Measurements from ENCODE around the gene TOR1AIP2. TPM values are rescaled to one million over a fixed set of nuclear protein-coding genes. Genes with fewer than 3 reads are reported as not detected.

Gene TOR1AIP2
- 10 to 100 TPM; 60.5 to 75.2 TPM for total RNA-seq

GRCh38 chr1:179877586-179878265, at the start of gene TOR1AIP2:
TOR1AIP2 (minus strand) TSS chr1:179877803; CDS start chr1:179852665, 25,138 bp downstream.
- peak within 1 kb of the TSS; percentile 65 to 83 for H3K27ac Mint-ChIP-seq
- peaks cover 11% of the 10 kb centered on the region for H3K36me3 Mint-ChIP-seq
- peaks cover 30 to 36% of the 10 kb centered on the region in 2 donors for H3K4me1 Mint-ChIP-seq (ENCODE audit: low read depth in 2 of 2)
- no peaks in the 10 kb centered on the region for H3K9me3 Mint-ChIP-seq
- no peaks in the 10 kb centered on the region for H3K27me3 Mint-ChIP-seq
- H3K4me3 Mint-ChIP-seq = peak within 1 kb of the TSS; percentile 85
- ATAC-seq = peak; percentile 79 to 84
- DNase-seq (ENCODE audit: low spot score) = peak; percentile 91

DNA sequence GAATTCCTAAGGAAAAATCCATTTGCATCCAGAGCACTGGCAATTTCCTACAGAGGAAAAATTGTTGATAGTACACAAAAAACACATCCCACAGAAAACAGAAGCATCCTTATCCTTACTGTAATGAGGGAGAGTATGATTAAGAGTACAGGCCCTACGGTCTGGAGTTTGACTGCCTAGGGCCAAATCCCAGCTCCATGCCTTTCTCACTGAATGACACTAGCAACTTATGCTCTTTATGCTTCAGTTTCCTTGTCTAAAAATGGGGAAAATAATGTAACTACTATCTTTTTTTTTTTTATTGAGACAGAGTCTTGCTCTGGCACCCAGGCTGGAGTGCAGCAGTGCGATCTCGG, 49.2 kb upstream of the TOR1AIP2 start:
- H3K9me3 Mint-ChIP-seq = no peaks in the 10 kb centered on the region
- H3K4me1 Mint-ChIP-seq (ENCODE audit: low read depth in 2 of 2) = no peaks in the 10 kb centered on the region
- no peaks in the 10 kb centered on the region for H3K27me3 Mint-ChIP-seq
- no peak for ATAC-seq
- no peak for DNase-seq (ENCODE audit: low spot score)
- no peak overlapping the region for H3K4me3 Mint-ChIP-seq
- H3K36me3 Mint-ChIP-seq = peaks cover 3% of the 10 kb centered on the region
- no peak overlapping the region for H3K27ac Mint-ChIP-seq

DNA sequence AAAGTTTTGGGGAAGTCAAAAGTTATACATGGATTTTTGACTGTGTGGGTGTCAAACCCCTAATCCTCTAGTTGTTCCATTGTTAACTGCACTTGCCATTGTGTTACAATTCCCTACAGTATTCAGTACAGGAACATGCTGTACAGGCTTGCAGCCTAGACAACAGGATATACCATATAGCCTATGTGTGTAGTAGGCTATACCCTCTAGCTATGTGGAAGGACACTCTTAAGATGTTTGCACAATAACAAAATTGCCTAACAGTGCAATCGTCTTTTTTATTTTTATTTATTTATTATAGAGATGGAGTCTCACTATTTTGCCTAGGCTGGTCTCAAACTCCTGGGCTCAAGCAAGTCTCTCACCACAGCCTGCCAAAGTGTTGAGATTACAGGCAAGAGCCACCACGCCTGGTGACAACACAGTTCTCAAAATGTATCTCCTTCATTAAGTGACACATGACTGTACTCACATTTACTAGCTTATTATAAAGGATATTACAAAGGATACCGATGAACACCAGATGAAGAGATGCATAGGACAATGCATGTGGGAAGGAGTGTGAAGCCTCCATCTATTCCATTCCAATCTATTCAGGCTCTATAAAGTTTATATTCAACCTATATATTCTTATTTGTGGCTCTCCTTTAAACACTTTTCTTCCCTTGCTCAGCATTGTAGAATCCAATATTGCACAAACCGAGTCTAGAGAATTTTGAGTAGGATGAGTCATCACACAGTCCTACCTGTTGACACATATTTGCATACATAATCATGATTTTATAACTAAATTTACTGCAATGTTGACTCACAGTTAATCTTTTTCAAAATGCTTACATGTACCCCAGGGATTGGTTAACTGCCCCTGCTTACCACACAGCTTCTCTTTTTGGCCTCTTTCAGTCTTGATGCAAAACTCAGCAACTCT, 48.6 kb upstream of the TOR1AIP2 start:
- Mint-ChIP-seq H3K4me1 (ENCODE audit: low read depth in 2 of 2) (no peaks in the 10 kb centered on the region), H3K4me3 (no peak overlapping the region), H3K27ac (no peak overlapping the region), H3K36me3 (peaks cover 7% of the 10 kb centered on the region), H3K9me3 (no peaks in the 10 kb centered on the region), H3K27me3 (no peaks in the 10 kb centered on the region)
- DNase-seq (ENCODE audit: low spot score) = no peak
- peak in 1 of 2 donors; percentile 73 for ATAC-seq

DNA sequence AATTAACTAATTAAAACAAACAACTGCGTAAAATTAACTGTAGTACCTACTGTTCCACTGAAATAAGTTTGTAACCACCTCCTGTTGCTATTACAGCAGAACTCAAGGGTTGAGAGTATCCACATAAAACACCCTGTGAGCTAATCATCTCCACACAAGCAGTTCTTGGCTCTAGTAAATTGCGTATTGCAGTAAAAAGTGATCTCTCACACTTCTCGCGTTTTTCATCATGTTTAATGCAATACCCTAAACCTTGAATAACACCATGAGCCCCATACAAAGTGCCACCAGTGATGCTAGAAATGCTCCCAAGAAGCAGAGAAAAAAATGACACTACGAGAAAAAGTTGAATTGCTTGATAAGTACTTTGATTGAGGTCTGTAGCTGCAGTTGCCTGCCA, 47.7 kb upstream of the TOR1AIP2 start:
- Mint-ChIP-seq H3K4me1 (ENCODE audit: low read depth in 2 of 2) (no peaks in the 10 kb centered on the region), H3K9me3 (no peaks in the 10 kb centered on the region), H3K27me3 (no peaks in the 10 kb centered on the region), H3K36me3 (peaks cover 7% of the 10 kb centered on the region), H3K4me3 (no peak overlapping the region), H3K27ac (no peak overlapping the region)
- ATAC-seq = no peak
- DNase-seq (ENCODE audit: low spot score) = no peak

DNA sequence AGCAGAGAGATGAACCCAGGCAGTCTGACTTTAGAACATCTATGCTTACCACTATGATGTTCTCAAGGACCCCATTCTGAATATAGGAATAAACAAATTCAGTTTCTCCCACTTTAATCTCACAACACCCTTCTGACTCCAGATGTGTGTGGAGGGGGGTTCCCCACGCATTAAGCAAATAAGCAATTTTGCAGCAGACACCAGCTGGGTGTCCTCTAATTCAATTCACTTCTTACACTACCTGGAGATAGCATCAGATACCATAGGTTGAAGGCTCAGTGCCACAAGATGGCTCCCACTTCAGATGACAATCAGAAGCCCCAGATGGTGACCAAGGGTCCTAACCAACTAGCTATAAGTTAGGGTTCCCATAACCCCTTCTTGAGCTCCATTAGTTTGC, 46.7 kb upstream of the TOR1AIP2 start:
- no peaks in the 10 kb centered on the region for H3K4me1 Mint-ChIP-seq (ENCODE audit: low read depth in 2 of 2)
- H3K9me3 Mint-ChIP-seq = no peaks in the 10 kb centered on the region
- H3K27ac Mint-ChIP-seq = no peak overlapping the region
- H3K27me3 Mint-ChIP-seq = no peaks in the 10 kb centered on the region
- peaks cover 11% of the 10 kb centered on the region for H3K36me3 Mint-ChIP-seq
- H3K4me3 Mint-ChIP-seq = no peak overlapping the region
- DNase-seq (ENCODE audit: low spot score) (no peak), ATAC-seq (no peak)

DNA sequence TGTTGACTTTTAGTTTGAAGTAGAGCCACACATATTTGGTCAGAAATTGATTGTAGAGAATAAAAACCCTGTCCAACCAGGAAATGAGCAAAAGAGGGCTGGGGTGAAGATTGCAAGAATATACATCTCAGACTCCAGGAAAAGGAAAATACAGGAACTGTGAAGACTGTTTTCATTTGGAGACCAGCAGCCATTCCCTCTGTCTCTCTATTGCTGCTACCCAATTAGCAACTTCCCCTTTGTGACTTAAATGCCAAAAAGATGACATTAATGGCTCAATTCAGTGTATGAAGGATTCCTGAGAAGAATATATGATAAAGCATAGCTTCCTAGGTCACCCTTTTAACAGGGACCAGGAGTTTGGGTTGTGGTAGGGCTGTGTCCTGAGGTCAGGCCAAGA, 45.4 kb upstream of the TOR1AIP2 start:
- no peak overlapping the region for H3K4me3 Mint-ChIP-seq
- no peaks in the 10 kb centered on the region for H3K9me3 Mint-ChIP-seq
- no peak overlapping the region for H3K27ac Mint-ChIP-seq
- H3K27me3 Mint-ChIP-seq = no peaks in the 10 kb centered on the region
- DNase-seq (ENCODE audit: low spot score) (no peak), ATAC-seq (no peak)
- peaks cover 6 to 8% of the 10 kb centered on the region in 2 donors for H3K4me1 Mint-ChIP-seq (ENCODE audit: low read depth in 2 of 2)
- H3K36me3 Mint-ChIP-seq = peaks cover 16% of the 10 kb centered on the region

DNA sequence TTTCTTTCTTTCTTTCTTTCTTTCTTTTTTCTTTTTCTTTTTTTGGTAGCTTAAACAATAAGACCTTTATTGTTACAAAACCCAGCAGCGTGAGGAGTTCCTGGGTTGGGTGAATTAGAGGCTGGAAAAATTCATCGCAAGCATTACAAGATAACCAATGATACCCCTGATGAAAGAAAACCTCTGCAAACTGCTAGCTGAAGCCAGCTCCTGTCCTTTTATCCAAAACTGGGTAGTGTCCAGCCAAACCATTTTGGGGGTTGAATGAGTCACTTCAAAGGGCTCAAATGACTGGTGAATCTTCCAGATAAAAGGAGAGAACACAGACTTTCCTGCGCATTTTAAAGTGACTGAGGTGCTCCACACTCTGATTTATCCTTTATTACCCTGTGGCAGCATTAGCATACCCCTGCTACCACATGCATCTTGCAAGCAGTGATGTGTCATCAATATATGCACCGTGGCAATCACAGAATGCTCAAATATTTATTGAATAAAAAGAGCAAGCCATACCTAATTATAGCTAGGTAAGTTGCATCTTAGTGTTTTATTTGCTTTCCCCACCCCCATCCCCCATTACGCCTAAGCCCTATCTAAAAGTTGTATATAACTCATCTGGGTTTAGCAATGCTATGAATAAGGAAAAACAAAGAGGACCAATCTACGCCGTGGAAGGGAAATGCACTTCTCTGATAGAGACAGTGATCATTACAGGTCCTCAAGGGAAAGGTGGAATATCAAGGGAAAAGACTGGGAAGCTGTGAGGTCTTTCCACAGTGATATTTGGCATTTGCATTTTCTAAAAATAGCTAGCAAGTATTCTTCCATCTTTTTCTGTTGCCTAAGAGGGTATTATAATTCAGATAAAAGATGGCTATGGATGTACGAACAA, 44.6 kb upstream of the TOR1AIP2 start:
- H3K9me3 Mint-ChIP-seq = no peaks in the 10 kb centered on the region
- H3K27me3 Mint-ChIP-seq = no peaks in the 10 kb centered on the region
- H3K4me3 Mint-ChIP-seq = no peak overlapping the region
- no peak for ATAC-seq
- no peak for DNase-seq (ENCODE audit: low spot score)
- H3K4me1 Mint-ChIP-seq (ENCODE audit: low read depth in 2 of 2) = peaks cover 14 to 16% of the 10 kb centered on the region in 2 donors
- peaks cover 24% of the 10 kb centered on the region for H3K36me3 Mint-ChIP-seq
- H3K27ac Mint-ChIP-seq = no peak overlapping the region

GRCh38 chr1:179921472-179921871, 43.9 kb upstream of the TOR1AIP2 start:
- DNase-seq (ENCODE audit: low spot score) (no peak), ATAC-seq (no peak)
- H3K27me3 Mint-ChIP-seq = no peaks in the 10 kb centered on the region
- peaks cover 15 to 17% of the 10 kb centered on the region in 2 donors for H3K4me1 Mint-ChIP-seq (ENCODE audit: low read depth in 2 of 2)
- no peaks in the 10 kb centered on the region for H3K9me3 Mint-ChIP-seq
- no peak overlapping the region for H3K27ac Mint-ChIP-seq
- peaks cover 25% of the 10 kb centered on the region for H3K36me3 Mint-ChIP-seq
- no peak overlapping the region for H3K4me3 Mint-ChIP-seq

GRCh38 chr1:179917601-179918429, 40.2 kb upstream of the TOR1AIP2 start:
- H3K27ac Mint-ChIP-seq = peak overlapping the region; percentile 68 to 76
- no peaks in the 10 kb centered on the region for H3K27me3 Mint-ChIP-seq
- no peaks in the 10 kb centered on the region for H3K9me3 Mint-ChIP-seq
- ATAC-seq (peak; percentile 64 to 76), DNase-seq (ENCODE audit: low spot score) (no peak)
- H3K4me1 Mint-ChIP-seq (ENCODE audit: low read depth in 2 of 2) = peaks cover 15 to 17% of the 10 kb centered on the region in 2 donors
- peak overlapping the region; percentile 16 for H3K4me3 Mint-ChIP-seq
- H3K36me3 Mint-ChIP-seq = peaks cover 25% of the 10 kb centered on the region

GRCh38 chr1:179911812-179912211, 34.2 kb upstream of the TOR1AIP2 start:
- Mint-ChIP-seq H3K4me3 (no peak overlapping the region), H3K36me3 (peaks cover 11% of the 10 kb centered on the region), H3K9me3 (no peaks in the 10 kb centered on the region), H3K27ac (peak overlapping the region in 1 of 2 donors; percentile 44), H3K27me3 (no peaks in the 10 kb centered on the region), H3K4me1 (ENCODE audit: low read depth in 2 of 2) (peaks cover 11 to 20% of the 10 kb centered on the region in 2 donors)
- DNase-seq (ENCODE audit: low spot score) (no peak), ATAC-seq (no peak)

DNA sequence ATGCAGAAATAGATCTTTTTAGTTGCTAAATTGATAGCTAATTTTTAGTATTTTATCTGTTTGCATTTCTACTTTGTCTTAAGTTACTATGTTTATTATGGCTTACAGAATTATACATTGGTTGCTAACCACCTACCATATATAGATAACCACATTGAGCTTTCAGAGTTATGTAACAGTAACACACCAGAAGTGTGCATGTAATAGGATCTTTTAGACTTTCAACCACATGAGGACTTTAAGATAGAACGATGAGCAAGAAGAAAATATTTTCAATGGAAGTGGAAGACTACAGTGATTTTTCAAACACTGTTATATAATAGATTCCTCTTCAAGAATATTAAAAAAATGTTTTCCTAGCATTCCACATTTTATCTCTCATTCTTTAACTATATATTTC, 33.3 kb upstream of the TOR1AIP2 start:
- H3K36me3 Mint-ChIP-seq = peaks cover 11% of the 10 kb centered on the region
- H3K27ac Mint-ChIP-seq = peak overlapping the region in 1 of 2 donors; percentile 44
- no peak overlapping the region for H3K4me3 Mint-ChIP-seq
- H3K27me3 Mint-ChIP-seq = no peaks in the 10 kb centered on the region
- peak in 1 of 2 donors; percentile 52 for ATAC-seq
- H3K4me1 Mint-ChIP-seq (ENCODE audit: low read depth in 2 of 2) = peaks cover 11 to 20% of the 10 kb centered on the region in 2 donors
- no peaks in the 10 kb centered on the region for H3K9me3 Mint-ChIP-seq
- no peak for DNase-seq (ENCODE audit: low spot score)

DNA sequence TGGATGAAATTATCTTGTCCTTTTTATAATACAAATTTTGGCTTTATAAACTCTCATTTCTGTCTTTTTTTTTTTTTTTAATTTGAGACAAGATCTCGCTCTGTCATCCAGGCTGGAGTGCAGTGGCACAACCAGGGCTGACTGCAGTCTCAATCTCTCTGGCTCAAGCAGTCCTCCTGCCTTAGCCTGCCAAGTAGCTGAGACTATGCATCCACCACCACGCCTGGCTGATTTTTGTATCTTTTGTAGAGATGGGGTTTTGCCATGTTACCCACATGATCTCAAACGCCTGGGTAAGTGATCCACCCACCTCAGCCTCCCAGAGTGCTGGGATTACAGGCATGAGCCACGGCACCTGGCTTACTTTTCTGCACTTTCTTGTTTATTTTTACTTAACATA, 12.0 kb upstream of the TOR1AIP2 start:
- peaks cover 6% of the 10 kb centered on the region for H3K36me3 Mint-ChIP-seq
- DNase-seq (ENCODE audit: low spot score) (no peak), ATAC-seq (no peak)
- no peaks in the 10 kb centered on the region for H3K9me3 Mint-ChIP-seq
- no peak overlapping the region for H3K27ac Mint-ChIP-seq
- no peaks in the 10 kb centered on the region for H3K27me3 Mint-ChIP-seq
- H3K4me3 Mint-ChIP-seq = no peak overlapping the region
- H3K4me1 Mint-ChIP-seq (ENCODE audit: low read depth in 2 of 2) = peaks cover 9 to 18% of the 10 kb centered on the region in 2 donors

- Mint-ChIP-seq H3K36me3 (peaks cover 8% of the 10 kb centered on the region), H3K9me3 (no peaks in the 10 kb centered on the region), H3K4me3 (peak overlapping the region; percentile 21), H3K4me1 (ENCODE audit: low read depth in 2 of 2) (peaks cover 17 to 31% of the 10 kb centered on the region in 2 donors), H3K27ac (no peak overlapping the region), H3K27me3 (no peaks in the 10 kb centered on the region)
- DNase-seq (ENCODE audit: low spot score) = no peak
- no peak for ATAC-seq
These were observed 10.5 kb upstream of the TOR1AIP2 start for GRCh38 chr1:179888071-179888470.
